K562 (cell line): ENCODE data around the gene CTCFL.
A peak's percentile ranks its signal among the peaks of the same experiment; 100 is the strongest.

Experiments
- CTCF ChIP-seq, 3 experiments: IDR thresholded peaks in 2 of 3; conservative IDR thresholded peaks in 1 of 3; 2 replicates each; pipeline ENCODE4 v1.5.1; 2011 to 2012; ENCODE audit warnings: low read length in 3 of 3, mild to moderate bottlenecking in 3 of 3, control low read depth in 2 of 3, improper control_type of control experiment in 1 of 3, inconsistent platforms in 1 of 3, low read depth in 1 of 3, mixed read lengths in 1 of 3, moderate library complexity in 1 of 3; ENCODE audit not compliant: insufficient read depth in 2 of 3
- FIP1L1 ChIP-seq: fragments of 200-400 bp; formaldehyde crosslinking; IDR thresholded peaks from 2 replicates; pipeline ENCODE4 v1.6.1; 2018; ENCODE audit warnings: mild to moderate bottlenecking, low read depth, low read length; ENCODE audit not compliant: poor library complexity, severe bottlenecking
- MAFF ChIP-seq: IDR thresholded peaks from 2 replicates; pipeline ENCODE4 v1.6.1; 2012; ENCODE audit warnings: low read length, improper control_type of control experiment
- MLX ChIP-seq, 2 experiments: fragments of 450-650 bp in 1 of 2; sonication (generic) in 1 of 2; formaldehyde crosslinking; conservative IDR thresholded peaks; 2 replicates each; pipeline versions ENCODE4 v1.4.0 to v1.8.1; 2020 to 2022; ENCODE audit warnings: mild to moderate bottlenecking in 1 of 2, missing genetic modification reagents in 1 of 2

- peak; percentile 43 to 67 (median 48) for TF ChIP-seq CTCF (IDR thresholded peaks at IDR 0.05 in 2 of 3, conservative IDR thresholded peaks at IDR 0.05 in 1 of 3; ENCODE audit: insufficient read depth in 2 of 3, low read depth in 1 of 3, low read length in 3 of 3)
- TF ChIP-seq FIP1L1: no peak
- no peak for TF ChIP-seq MAFF
- no peak for TF ChIP-seq MLX (CRISPR knock-in tag; conservative IDR thresholded peaks at IDR 0.05)
Measured at GRCh38 chr20:57465943-57466342, 59.0 kb downstream of the CTCFL start.
